Urinary bladder (tissue), 4 donors: ENCODE measurements around the gene CDK11A. TPM values are rescaled to one million over a fixed set of nuclear protein-coding genes. Genes with fewer than 3 reads are reported as not detected.
"Not testable (repeated sequence)": the region's sequence is repeated elsewhere in the genome, so short reads cannot be mapped to it uniquely, and the experiment has no call there.

Source experiments
- DNase-seq: peaks from one replicate; pipeline ENCODE4 v3.0.0-alpha.2; 2015; ENCODE audit errors: extremely low spot score
- H3K27ac ChIP-seq: one replicate; pipeline ENCODE4 v1.5.1; 2013; ENCODE audit warnings: low read depth, mild to moderate bottlenecking, moderate library complexity
- H3K36me3 ChIP-seq: one replicate; pipeline ENCODE4 v1.6.1; 2013; ENCODE audit warnings: mild to moderate bottlenecking, moderate library complexity; ENCODE audit not compliant: insufficient read depth
- H3K4me1 ChIP-seq: one replicate; pipeline ENCODE4 v1.6.1; 2013; ENCODE audit warnings: mild to moderate bottlenecking, moderate library complexity; ENCODE audit not compliant: insufficient read depth
- H3K4me3 ChIP-seq: one replicate; pipeline ENCODE4 v1.5.1; 2013; ENCODE audit warnings: low read depth, low read length
- WGBS: extraction: QIAGEN DNeasy Blood & Tissue Kit; methylation state at CpG from one replicate; pipeline ENCODE4 v1.1.7; 2013; 5-methylcytosine and 5-hydroxymethylcytosine counted together
- polyA plus RNA-seq: library from polyadenylated mRNA; stranded (reverse); fragments of 200-250 nt; gene quantifications from one replicate; pipeline ENCODE4 v1.2.3, GENCODE V29; 2013
- total RNA-seq: library from RNA; depleted of rRNA; stranded (reverse); fragments of >200 nt; gene quantifications from one replicate; pipeline ENCODE4 v1.2.3, GENCODE V29; 2014
- donor health status: healthy with polysubstance abuse.
- donor health status: healthy.

CDK11A gene
- total and polyA plus RNA-seq, 2 donors = 15.2 to 20.2 TPM

DNA sequence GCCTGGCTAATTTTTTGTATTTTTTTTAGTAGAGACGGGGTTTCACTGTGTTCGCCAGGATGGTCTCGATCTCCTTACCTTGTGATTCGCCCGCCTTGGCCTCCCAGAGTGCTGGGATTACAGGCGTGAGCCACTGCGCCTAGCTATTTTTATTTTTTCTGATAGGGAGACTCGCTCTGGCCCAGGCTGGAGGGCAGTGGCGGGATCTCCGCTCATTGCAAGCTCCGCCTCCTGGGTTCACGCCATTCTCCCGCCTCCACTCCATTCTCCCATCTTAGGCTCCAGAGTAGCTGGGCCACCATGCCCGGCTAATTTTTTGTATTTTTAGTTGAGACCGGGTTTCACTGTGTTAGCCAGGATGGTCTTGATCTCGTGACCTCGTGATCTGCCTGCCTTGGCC, 1.9 kb upstream of the CDK11A start:
- H3K36me3 ChIP-seq, H3K4me1 ChIP-seq, H3K27ac ChIP-seq, DNase-seq, H3K4me3 ChIP-seq: not testable (repeated sequence)
- 95% methylated on average over 17 of the region's 17 CpGs for WGBS

DNA sequence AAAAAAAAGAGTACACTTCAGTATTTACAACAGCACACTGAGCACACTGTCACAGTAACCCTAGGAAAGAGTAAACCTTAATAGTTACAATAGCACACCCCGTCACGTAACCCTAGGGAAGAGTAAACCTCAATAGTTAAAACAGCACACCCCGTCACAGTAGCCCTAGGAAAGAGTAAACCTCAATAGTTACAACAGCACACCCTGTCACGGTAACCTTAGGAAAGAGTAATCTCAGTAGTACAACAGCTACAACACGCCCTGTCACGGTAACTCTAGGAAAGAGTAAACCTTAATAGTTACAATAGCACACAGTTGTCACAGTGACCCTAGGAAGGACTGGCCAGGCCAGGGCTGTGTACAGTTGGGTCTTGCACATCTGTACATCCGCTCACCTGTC, 3.0 kb downstream of the CDK11A start:
- DNase-seq = no peak
- H3K36me3 ChIP-seq = no peaks in the 10 kb centered on the region
- no peaks in the 10 kb centered on the region for H3K4me1 ChIP-seq
- H3K4me3 ChIP-seq = no peak overlapping the region
- no peak overlapping the region for H3K27ac ChIP-seq
- 81% methylated on average over 7 of the region's 7 CpGs for WGBS

DNA sequence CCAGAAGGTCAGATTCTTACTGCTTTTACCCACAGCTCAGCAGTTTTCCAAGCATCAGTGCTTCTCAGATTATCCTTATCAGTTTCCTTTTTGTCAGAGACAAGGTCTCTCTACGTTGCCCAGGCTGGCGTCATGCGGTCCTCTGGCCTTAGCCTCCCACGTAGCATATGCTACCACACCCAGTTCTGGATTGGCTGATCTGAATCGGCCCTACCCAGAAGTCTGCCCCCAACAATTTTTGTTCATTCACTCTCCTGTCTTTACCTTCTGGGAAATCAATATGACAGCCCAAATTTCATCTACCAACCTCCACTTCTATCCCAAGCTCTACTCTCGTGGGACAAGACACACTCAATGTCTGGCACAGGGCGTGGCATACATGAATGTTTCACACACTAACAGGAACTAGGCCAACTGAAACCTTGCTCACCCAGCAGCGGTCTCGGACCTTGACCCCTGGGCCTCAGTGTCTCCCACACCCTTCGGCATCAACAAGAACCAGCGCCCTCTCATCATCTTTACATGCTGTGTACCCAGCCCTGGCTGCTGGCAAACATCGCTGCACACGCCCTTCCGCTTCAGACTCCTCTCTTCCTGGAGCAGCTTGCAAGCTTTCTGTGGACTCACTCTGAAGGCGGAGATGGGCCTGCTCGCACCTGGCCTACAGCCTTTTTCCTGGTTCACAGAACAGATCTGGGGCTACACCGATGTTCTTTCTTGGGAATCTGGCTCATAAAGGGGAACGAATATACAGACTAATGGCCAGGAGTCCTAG, 8.9 kb downstream of the CDK11A start:
- not testable (repeated sequence) for H3K27ac ChIP-seq, H3K4me1 ChIP-seq, DNase-seq, H3K4me3 ChIP-seq, H3K36me3 ChIP-seq
- WGBS = 88% methylated on average over 11 of the region's 18 CpGs

DNA sequence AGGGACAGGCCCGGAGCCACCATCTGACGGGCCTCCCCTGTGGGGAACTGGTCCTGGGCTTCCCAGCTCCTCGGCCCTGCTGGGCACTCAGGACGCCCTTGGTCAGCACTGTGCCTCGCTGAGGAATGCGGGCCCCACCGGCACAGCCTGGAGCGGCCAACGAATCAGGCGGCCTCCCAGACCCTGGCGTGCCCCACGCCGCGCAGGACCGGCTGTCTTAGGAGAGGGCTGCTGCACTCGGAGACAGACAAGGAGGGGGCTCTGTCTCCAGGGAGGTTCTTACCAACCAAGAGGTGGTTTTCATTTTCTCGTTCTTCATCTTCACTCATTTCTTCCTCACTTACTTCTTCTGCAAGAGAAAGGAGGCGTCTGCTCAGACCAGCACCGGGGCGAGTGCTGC, 16.3 kb downstream of the CDK11A start:
- H3K27ac ChIP-seq, H3K4me1 ChIP-seq, H3K4me3 ChIP-seq, DNase-seq, H3K36me3 ChIP-seq: not testable (repeated sequence)
- 100% methylated on average over 6 of the region's 20 CpGs for WGBS

- H3K36me3 ChIP-seq, H3K4me3 ChIP-seq, H3K27ac ChIP-seq, DNase-seq, H3K4me1 ChIP-seq: not testable (repeated sequence)
- WGBS = 96% methylated on average over 20 of the region's 23 CpGs
Observed at GRCh38 chr1:1707241-1707640, 16.9 kb downstream of the CDK11A start.

GRCh38 chr1:1705623-1706022, 18.5 kb downstream of the CDK11A start:
- not testable (repeated sequence) for DNase-seq, H3K27ac ChIP-seq, H3K4me3 ChIP-seq, H3K36me3 ChIP-seq, H3K4me1 ChIP-seq
- 97% methylated on average over 5 of the region's 10 CpGs for WGBS

GRCh38 chr1:1704284-1704957, 19.7 kb downstream of the CDK11A start:
- not testable (repeated sequence) for H3K4me1 ChIP-seq, H3K36me3 ChIP-seq, H3K4me3 ChIP-seq, DNase-seq, H3K27ac ChIP-seq
- WGBS = 92% methylated on average over 27 of the region's 27 CpGs

- Histone ChIP-seq H3K4me1 (no peaks in the 10 kb centered on the region), H3K4me3 (no peak overlapping the region), H3K27ac (no peak overlapping the region), H3K36me3 (peaks cover 5% of the 10 kb centered on the region)
- WGBS = 93% methylated on average over 22 of the region's 22 CpGs
- DNase-seq = no peak
Observed at GRCh38 chr1:1703796-1704195, 20.4 kb downstream of the CDK11A start.

DNA sequence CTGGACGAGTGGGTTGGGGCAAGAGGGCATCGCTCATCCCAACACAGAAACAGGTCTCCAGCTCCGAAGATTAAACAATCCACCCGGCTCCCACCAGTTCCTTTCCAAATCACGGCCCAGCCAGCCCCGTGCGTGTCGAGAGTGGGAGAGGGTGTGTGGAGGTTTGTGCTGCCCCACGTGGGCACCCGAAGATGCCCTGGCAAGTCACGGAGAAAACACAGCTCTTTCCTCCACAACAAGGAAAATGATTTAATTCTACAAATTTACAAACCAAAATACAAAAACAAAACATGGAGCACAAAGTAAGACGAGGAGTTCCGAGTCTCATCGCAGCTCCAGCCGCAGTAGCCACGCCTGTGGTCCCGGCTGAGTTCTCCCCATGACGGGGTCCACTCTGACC, 21.7 kb downstream of the CDK11A start:
- not testable (repeated sequence) for DNase-seq, H3K36me3 ChIP-seq, H3K27ac ChIP-seq, H3K4me3 ChIP-seq, H3K4me1 ChIP-seq
- WGBS = 91% methylated on average over 6 of the region's 18 CpGs

DNA sequence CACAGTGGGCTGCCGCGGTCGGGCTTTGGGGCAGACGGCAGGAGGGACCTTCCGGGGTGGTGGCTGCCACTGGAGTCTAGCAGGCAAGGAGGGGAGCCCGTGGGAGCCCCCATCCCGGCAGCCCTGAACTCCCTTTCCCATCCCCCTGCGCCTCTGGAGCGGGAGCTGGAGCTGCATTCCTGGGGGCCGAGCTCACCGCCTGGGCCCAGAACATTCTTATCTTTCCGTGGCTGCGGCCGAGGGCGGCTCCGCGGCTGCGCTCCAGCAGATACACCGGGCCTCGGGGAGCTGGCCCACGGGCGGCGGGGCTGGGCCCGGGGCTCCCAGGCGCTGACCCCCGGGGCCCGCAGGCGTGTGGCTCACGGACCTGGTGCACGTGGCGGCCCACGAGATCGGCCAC, 23.6 kb downstream of the CDK11A start:
- not testable (repeated sequence) for DNase-seq, H3K36me3 ChIP-seq, H3K4me1 ChIP-seq, H3K27ac ChIP-seq, H3K4me3 ChIP-seq
- WGBS = no CpG with 5 or more reads among the region's 33 CpGs

DNA sequence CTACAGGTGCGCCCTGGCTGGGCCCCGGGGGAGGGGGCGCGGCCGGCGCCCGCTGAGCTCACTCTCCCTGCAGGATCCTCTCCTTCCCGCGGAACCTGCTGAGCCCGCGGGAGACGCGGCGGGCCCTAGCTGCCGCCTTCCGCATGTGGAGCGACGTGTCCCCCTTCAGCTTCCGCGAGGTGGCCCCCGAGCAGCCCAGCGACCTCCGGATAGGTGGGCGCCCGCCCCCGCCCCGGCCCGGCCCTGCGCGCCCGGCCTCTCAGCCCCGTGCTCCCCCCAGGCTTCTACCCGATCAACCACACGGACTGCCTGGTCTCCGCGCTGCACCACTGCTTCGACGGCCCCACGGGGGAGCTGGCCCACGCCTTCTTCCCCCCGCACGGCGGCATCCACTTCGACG, 24.1 kb downstream of the CDK11A start:
- not testable (repeated sequence) for H3K27ac ChIP-seq, DNase-seq, H3K4me3 ChIP-seq, H3K4me1 ChIP-seq, H3K36me3 ChIP-seq
- no CpG with 5 or more reads among the region's 45 CpGs for WGBS

- H3K4me3 ChIP-seq, DNase-seq, H3K36me3 ChIP-seq, H3K27ac ChIP-seq, H3K4me1 ChIP-seq: not testable (repeated sequence)
- 95% methylated on average over 11 of the region's 19 CpGs for WGBS
Observed at GRCh38 chr1:1699061-1699460, 25.1 kb downstream of the CDK11A start.

DNA sequence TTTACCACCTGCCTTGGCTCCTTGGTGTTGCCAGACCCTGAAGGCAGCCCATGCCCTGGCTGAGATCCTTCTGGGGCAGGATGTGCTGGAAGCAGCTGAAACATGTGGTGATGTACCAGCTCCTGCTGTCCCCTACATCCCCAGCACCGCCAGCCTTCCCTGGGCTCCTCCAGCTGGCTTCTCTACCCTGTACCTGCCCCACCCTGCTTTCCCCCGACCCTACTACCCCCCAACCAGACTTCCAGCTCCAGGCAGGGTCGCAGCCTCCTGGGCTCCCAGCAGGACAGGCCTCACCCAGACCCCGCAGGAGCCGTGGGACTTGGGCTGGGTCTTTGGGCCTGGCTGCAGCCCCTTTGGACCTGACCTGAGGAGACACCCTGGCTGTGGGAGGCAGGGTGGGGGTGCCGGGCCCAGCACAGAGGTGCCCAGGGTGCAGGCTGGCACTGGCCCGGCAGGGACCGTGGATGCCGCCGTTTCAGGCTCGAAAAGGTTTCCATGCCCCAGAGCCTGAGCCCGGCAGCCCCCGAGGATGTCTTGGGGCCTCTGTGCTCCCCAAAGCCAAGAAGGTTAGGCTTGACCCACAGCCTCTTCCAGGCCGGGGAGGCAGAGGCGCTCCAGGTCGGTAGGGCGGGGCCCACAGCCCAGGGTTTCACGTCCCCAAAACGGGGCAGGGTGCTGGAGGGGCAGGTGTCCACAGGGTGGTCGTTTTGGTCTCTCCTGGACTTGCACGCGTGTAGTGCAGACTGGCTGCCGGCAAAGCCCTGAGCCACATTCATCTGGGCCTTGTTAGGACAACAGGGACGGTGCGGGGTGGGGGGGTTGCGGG, 26.6 kb downstream of the CDK11A start:
- WGBS = 77% methylated on average over 20 of the region's 26 CpGs
- not testable (repeated sequence) for H3K4me3 ChIP-seq, H3K36me3 ChIP-seq, H3K27ac ChIP-seq, DNase-seq, H3K4me1 ChIP-seq
